ENCODE results near the gene SORCS2. TPM values are rescaled to one million over a fixed set of nuclear protein-coding genes. Genes with fewer than 3 reads are reported as not detected.

The SORCS2 gene
- total RNA-seq, 1 donor: 0.27 TPM

- DNase-seq (ENCODE audit: low read depth): no peak
- no peak for TF ChIP-seq CTCF (IDR thresholded peaks at IDR 0.05; ENCODE audit: insufficient read depth, low read length)
- H3K4me3 ChIP-seq (ENCODE audit: low read depth, low read length): no peak overlapping the region
These were observed 205.1 kb downstream of the SORCS2 start for GRCh38 chr4:7397206-7398103.

GRCh38 chr4:7398104-7398423 lies 205.7 kb downstream of the SORCS2 start:
- no peak overlapping the region for H3K4me3 ChIP-seq (ENCODE audit: low read depth, low read length)
- no peak for TF ChIP-seq CTCF (IDR thresholded peaks at IDR 0.05; ENCODE audit: insufficient read depth, low read length)
- no peak for DNase-seq (ENCODE audit: low read depth)

- no peak for DNase-seq (ENCODE audit: low read depth)
- no peak overlapping the region for H3K4me3 ChIP-seq (ENCODE audit: low read depth, low read length)
- no peak for TF ChIP-seq CTCF (IDR thresholded peaks at IDR 0.05; ENCODE audit: insufficient read depth, low read length)
These were observed 206.6 kb downstream of the SORCS2 start for GRCh38 chr4:7398788-7399439.

- no peak overlapping the region for H3K4me3 ChIP-seq (ENCODE audit: low read depth, low read length)
- TF ChIP-seq CTCF (IDR thresholded peaks at IDR 0.05; ENCODE audit: insufficient read depth, low read length): no peak
These were observed 207.3 kb downstream of the SORCS2 start for GRCh38 chr4:7399440-7400234.

GRCh38 chr4:7400671-7401298 lies 208.4 kb downstream of the SORCS2 start:
- no peak overlapping the region for H3K4me3 ChIP-seq (ENCODE audit: low read depth, low read length)
- TF ChIP-seq CTCF (IDR thresholded peaks at IDR 0.05; ENCODE audit: insufficient read depth, low read length): no peak
- no peak for DNase-seq (ENCODE audit: low read depth)

More at GRCh38 chr4:7399440-7400234, 207.3 kb downstream of the SORCS2 start:
- DNase-seq (ENCODE audit: low read depth): no peak

- TF ChIP-seq CTCF (IDR thresholded peaks at IDR 0.05; ENCODE audit: insufficient read depth, low read length): no peak
- DNase-seq (ENCODE audit: low read depth): no peak
These were observed 210.2 kb downstream of the SORCS2 start for GRCh38 chr4:7402526-7402925.

More at GRCh38 chr4:7402526-7402925, 210.2 kb downstream of the SORCS2 start:
- H3K4me3 ChIP-seq (ENCODE audit: low read depth, low read length): no peak overlapping the region
